HG02763 (cell line): Measurements from ENCODE around the gene SLC19A1.
"Not testable (repeated sequence)": the region's sequence is repeated elsewhere in the genome, so short reads cannot be mapped to it uniquely, and the experiment has no call there.

ENCODE experiments used
- ATAC-seq: cut with Tn5 transposase; IDR thresholded peaks from one replicate; pipeline ENCODE4 v1.9.1; 2021; ENCODE audit warnings: mild to moderate bottlenecking, moderate library complexity; ENCODE audit not compliant: unreplicated experiment

The SLC19A1 gene

GRCh38 chr21:45535341-45536081 lies 6.7 kb downstream of the SLC19A1 start:
- no peak for ATAC-seq

- no peak for ATAC-seq
Observed at GRCh38 chr21:45534636-45535331, 7.5 kb downstream of the SLC19A1 start.

- no peak for ATAC-seq
Observed at GRCh38 chr21:45533846-45534635, 8.2 kb downstream of the SLC19A1 start.

- ATAC-seq = no peak
Observed at GRCh38 chr21:45533361-45533845, 8.8 kb downstream of the SLC19A1 start.

GRCh38 chr21:45532826-45533360 lies 9.3 kb downstream of the SLC19A1 start:
- ATAC-seq = no peak

- ATAC-seq = no peak
Observed at GRCh38 chr21:45531393-45532215, 10.6 kb downstream of the SLC19A1 start.

GRCh38 chr21:45531114-45531392 lies 11.2 kb downstream of the SLC19A1 start:
- not testable (repeated sequence) for ATAC-seq

GRCh38 chr21:45530423-45531113 lies 11.7 kb downstream of the SLC19A1 start:
- no peak for ATAC-seq

- ATAC-seq = no peak
Observed at GRCh38 chr21:45529785-45530422, 12.3 kb downstream of the SLC19A1 start.

- ATAC-seq = no peak
Observed at GRCh38 chr21:45528981-45529784, 13.1 kb downstream of the SLC19A1 start.

GRCh38 chr21:45528028-45528705 lies 14.1 kb downstream of the SLC19A1 start:
- ATAC-seq = no peak

- ATAC-seq = not testable (repeated sequence)
Observed at GRCh38 chr21:45527151-45527999, 14.9 kb downstream of the SLC19A1 start.

GRCh38 chr21:45525910-45526306 lies 16.3 kb downstream of the SLC19A1 start:
- ATAC-seq = no peak

- no peak for ATAC-seq
Observed at GRCh38 chr21:45525153-45525909, 16.9 kb downstream of the SLC19A1 start.

GRCh38 chr21:45524756-45525152 lies 17.5 kb downstream of the SLC19A1 start:
- ATAC-seq = no peak

- no peak for ATAC-seq
Observed at GRCh38 chr21:45523411-45524101, 18.7 kb downstream of the SLC19A1 start.
